PC-9 (cell line): ENCODE measurements around the gene RIPOR3.

ENCODE experiments used
- CTCF ChIP-seq: fragments of 200-600 bp; sonication (generic); conservative IDR thresholded peaks from 2 replicates; pipeline ENCODE4 v1.6.1; 2017; ENCODE audit warnings: mixed run types, antibody characterized with exemption, mild to moderate bottlenecking, moderate library complexity
- EZH2 ChIP-seq: fragments of 200-600 bp; sonication (generic); IDR thresholded peaks from 2 replicates; pipeline ENCODE4 v1.8.0; 2017; ENCODE audit warnings: antibody characterized with exemption, low read depth

GRCh38 chr20:50607850-50608749 lies 83.2 kb downstream of the RIPOR3 start:
- TF ChIP-seq EZH2 = no peak
- TF ChIP-seq CTCF = no peak
